Limb (tissue), 2 donors: ENCODE measurements around the gene IRF2.

Experiments
- DNase-seq, 2 donors: peaks; one replicate each; pipeline ENCODE4 v3.0.0-alpha.2; 2016; ENCODE audit errors: extremely low spot score in 2 of 2

Gene IRF2

GRCh38 chr4:184370711-184371389 lies 103.5 kb downstream of the IRF2 start:
- DNase-seq = no peak

GRCh38 chr4:184369871-184370270 lies 104.5 kb downstream of the IRF2 start:
- DNase-seq = no peak

GRCh38 chr4:184368731-184369130 lies 105.6 kb downstream of the IRF2 start:
- DNase-seq = no peak

GRCh38 chr4:184368290-184368689 lies 106.1 kb downstream of the IRF2 start:
- DNase-seq = no peak

GRCh38 chr4:184364100-184364921 lies 110.0 kb downstream of the IRF2 start:
- no peak for DNase-seq

- DNase-seq = no peak
Measured at GRCh38 chr4:184363258-184363657, 111.1 kb downstream of the IRF2 start.

- DNase-seq = no peak
Measured at GRCh38 chr4:184362396-184362795, 112.0 kb downstream of the IRF2 start.

- DNase-seq = no peak
Measured at GRCh38 chr4:184361443-184361842, 112.9 kb downstream of the IRF2 start.

GRCh38 chr4:184359888-184360287 lies 114.5 kb downstream of the IRF2 start:
- peak in 1 of 2 donors; percentile 27 for DNase-seq

GRCh38 chr4:184358521-184359232 lies 115.7 kb downstream of the IRF2 start:
- DNase-seq = no peak

GRCh38 chr4:184357772-184358171 lies 116.6 kb downstream of the IRF2 start:
- DNase-seq = no peak

GRCh38 chr4:184357165-184357564 lies 117.2 kb downstream of the IRF2 start:
- no peak for DNase-seq

GRCh38 chr4:184356366-184356765 lies 118.0 kb downstream of the IRF2 start:
- no peak for DNase-seq

- DNase-seq = no peak
Measured at GRCh38 chr4:184355857-184356256, 118.5 kb downstream of the IRF2 start.

GRCh38 chr4:184355111-184355604 lies 119.2 kb downstream of the IRF2 start:
- DNase-seq = peak; percentile 63 to 81

- DNase-seq = no peak
Measured at GRCh38 chr4:184352891-184353290, 121.5 kb downstream of the IRF2 start.

- DNase-seq = no peak
Measured at GRCh38 chr4:184351560-184352451, 122.5 kb downstream of the IRF2 start.

GRCh38 chr4:184350964-184351363 lies 123.4 kb downstream of the IRF2 start:
- no peak for DNase-seq

- DNase-seq = no peak
Measured at GRCh38 chr4:184350213-184350817, 124.0 kb downstream of the IRF2 start.

- no peak for DNase-seq
Measured at GRCh38 chr4:184349283-184350039, 124.9 kb downstream of the IRF2 start.
